GM18498 (cell line): ENCODE results near the gene EYS.

Source experiments
- ATAC-seq: cut with Tn5 transposase; IDR thresholded peaks from one replicate; pipeline ENCODE4 v1.9.1; 2021; ENCODE audit warnings: mild to moderate bottlenecking, moderate library complexity; ENCODE audit not compliant: unreplicated experiment

The EYS gene

DNA sequence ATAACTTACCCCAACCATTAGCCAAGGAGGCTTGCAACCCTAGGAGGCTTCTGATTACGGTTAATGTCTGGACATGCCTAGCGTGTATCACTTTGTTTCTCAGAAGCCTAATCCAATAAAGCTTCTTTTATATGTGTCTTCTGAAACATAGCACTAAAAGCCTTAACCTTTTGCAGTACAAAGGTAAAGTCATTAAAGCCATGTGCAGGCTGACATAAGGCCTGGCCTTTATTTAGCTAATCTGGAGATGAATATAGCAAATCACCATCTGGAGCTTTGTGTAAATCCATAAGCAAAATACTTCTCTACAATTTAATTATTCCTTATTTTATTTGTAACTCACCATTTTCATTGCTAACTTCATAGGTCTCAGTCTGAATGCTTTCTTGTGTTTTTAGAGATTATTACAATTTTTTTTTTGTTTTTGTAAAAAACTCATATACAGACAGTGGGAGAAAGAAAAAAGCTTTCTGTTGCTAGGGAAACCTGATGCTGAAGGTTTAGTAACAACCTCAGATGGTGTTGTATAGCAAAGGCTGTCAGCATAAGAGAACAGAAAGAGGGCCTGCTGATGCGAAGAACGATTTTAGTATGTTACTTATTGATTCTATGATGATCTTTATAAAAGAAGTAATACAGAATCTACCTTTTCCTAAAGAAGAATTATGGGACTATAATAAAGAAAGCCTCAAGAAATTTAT is at the start of gene EYS:
EYS (minus strand) TSS at position 101 of the 701 bp plus-strand sequence. CDS start 211,816 bp downstream, outside the sequence.
- no peak for ATAC-seq

DNA sequence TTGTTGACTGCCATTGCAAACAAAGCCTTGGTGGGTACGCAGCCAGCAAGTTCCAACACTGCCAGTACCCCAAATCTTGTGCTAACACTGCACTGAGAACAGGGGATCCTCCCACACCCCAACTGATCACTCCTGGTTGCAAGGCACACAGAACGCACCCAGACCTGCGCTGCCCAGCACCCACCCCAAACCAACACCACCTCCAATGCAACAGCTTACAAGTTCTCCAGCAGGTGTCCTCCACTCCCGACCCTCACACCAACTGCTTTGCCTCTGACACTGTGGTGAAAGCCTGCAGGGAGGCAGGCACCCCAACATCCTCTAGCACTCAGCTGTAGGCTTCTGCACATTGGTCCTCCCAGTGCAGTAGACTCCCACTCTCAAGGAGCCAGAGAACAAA is 39.3 kb upstream of the EYS start:
- ATAC-seq, result no peak

DNA sequence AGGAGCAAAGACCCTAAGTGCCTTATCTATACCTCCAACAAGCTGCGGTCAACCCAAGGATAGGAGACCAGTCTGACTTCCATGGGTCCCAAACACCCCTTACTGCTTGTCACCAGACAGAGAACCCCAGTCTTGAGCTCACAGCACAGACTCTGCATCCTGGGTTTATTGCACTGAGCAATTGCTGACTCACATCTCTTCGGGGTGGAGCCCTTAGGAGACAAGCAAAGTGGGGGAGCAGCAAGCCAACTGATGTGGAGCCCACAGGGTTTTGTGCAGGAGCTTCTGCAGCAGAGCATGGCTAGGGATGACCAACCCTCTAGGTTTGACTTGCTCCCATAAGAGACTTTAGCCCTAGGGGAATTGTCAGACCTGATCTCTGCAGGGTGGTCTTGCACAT is 38.6 kb upstream of the EYS start:
- ATAC-seq, result no peak

DNA sequence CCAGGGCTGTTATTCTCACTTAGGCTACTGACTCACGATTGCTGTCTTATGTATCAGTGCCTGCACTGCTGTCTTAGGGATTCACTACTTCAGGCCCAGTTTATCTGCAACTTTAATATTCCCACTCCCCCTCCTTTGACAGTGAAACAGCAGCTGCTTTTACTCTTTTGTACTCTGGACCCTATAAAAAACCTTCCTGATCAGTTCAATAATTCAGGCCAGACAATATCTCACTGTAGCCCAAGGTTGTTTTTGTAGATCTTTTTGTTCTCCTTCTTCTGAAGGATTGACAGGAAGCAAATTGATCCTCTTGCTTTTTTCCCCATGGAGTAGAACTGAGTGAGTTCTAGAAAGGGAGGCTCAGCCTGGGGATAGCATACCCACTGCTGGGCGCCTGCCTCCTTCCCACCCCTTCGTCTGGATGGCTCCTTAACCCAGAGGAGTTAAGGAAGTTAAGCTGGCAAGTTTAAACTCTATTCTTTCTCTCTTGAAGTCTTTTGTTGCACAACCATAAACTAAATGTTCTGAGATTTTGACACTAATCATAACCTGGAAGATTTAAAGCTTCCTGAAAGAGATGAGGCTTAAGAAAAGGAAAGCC is 22.0 kb upstream of the EYS start:
- no peak for ATAC-seq

DNA sequence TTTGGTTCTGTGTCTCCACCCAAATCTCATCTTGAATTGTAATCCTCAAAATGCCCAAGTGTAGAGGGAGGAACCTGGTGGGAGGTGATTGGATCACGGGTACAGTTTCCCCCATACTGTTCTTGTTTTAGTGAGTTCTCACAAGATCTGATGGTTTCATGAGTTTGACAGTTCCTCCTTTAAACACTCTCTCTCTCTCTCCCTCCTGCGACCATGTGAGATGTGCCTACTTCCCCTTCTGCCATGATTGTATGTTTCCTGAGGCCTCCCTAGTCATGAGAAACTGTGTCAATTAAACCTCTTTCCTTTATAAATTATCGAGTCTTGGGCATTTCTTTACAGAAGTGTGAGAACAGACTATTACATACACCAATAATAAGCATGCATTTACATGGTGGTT is 12.1 kb upstream of the EYS start:
- ATAC-seq, result no peak

DNA sequence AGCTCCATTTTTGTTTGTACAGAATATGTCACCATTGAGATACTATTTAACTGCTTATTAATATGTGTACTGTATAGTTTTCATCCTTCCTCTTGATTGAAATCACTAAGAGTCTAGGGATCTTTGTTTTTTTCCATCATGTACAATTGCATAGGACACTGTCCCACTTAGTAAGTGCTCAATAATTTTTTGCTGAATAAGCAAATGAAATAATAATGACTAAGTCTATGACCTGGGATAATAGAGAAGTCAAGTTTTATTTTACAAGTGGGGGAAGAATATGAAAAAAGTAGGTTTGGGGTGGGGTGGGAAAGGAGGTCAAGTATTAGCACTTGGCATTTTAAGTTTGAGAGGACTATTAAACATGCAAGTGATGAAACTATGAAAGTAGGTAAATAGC is 4.5 kb upstream of the EYS start:
- no peak for ATAC-seq

DNA sequence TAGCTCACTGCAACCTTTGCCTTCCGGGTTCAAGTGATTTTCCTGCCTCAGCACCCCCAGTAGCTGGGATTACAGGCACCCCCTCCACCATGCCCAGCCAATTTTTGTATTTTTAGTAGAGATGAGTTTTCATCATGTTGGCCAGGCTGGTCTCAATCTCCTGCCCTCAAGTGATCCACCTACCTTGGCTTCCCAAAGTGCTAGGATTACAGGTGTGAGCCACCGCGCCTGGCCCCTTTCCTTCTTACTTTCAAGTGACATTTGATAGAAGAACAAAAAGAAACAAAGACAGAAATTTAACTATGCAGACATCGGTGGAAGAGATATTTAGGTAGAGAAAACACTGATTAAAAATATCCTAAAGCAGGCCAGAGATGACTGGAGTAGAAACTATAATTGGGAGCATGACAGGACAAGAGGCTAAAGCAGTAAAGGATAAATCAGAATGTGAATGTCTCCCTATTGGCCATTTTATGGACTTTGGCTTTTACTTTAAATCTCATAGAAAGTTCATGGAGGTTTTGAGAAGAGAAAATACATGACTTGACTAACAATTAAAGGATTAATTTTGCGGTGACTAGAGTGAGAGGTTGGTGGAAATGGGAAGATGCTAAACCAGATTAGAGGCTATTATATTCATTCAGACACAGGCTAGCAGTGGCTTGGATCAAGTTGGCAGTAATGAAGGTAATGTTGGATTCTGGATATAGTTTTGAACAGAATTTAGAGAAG is 2.2 kb upstream of the EYS start:
- ATAC-seq, result no peak

DNA sequence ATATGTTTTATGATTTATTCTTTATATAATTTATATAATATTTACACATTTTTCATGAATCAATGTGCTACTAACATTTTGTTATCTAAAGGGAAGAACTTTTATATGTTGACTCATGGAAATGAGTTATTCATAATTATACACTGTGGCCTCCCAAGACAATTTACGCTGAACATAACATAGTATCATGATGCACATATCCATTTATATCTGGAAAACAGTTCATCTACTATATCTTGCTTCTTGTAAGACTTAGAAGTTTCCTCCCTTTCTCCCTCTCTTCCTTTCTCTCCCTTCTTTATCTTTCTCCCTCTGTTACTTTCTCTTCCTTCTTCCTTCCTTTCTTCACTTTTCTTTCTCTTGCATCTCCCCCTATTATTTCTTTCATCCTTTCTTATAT is 1.1 kb upstream of the EYS start:
- no peak for ATAC-seq

DNA sequence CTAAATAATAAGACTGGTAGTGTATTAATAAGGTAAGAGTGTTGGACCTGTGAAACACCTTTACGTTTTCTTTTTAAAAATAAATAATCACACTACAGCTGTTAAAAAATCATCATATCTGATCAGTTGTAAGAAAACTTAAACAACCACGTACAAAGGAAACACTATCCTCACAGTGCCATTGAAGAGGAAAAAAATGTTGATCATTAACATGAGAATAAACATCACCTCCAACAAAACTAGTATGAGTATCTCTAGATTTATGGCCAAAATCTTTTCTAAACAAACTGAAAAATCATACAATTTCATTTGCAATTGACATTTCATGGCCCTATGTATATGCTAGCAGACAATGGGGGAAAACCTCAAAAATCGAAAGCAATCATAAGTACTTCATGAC is 590 bp downstream of the EYS start:
- no peak for ATAC-seq

DNA sequence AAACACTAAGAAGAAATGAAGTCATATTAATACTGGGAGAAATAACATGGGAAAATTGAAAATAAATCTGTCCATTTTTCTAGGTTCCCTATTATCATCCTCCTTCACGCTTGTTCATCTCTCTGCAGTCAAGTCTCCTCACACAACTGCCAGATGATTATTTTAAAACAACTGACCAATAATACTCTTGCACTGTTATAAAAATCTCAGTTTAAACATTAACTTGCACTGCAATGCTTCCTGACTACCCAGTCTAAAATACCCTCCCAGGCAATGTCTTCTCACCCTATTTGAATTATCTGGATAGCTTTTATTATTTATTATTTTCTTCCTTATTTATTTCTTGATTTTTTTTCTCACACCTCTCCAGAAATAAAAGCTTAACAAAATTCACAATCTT is 5.7 kb downstream of the EYS start:
- no peak for ATAC-seq

DNA sequence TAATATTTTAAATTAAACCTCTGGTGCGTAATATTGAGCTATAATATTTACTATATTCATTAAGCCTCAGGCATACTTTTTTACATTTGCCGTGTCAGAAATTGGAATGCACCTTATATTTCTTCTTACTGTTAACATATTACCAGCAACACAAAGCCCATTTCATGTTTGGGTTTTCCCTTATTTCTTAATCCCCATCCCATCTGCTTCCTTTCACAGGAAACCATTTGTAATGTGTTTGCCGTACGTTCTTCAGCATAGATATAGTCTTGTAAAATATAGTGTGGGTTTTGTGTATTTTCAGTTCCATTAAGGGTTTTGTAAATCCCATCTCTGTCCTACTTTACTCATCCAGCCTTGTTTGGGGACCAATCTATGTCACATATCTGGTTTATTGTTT is 6.5 kb downstream of the EYS start:
- no peak for ATAC-seq

DNA sequence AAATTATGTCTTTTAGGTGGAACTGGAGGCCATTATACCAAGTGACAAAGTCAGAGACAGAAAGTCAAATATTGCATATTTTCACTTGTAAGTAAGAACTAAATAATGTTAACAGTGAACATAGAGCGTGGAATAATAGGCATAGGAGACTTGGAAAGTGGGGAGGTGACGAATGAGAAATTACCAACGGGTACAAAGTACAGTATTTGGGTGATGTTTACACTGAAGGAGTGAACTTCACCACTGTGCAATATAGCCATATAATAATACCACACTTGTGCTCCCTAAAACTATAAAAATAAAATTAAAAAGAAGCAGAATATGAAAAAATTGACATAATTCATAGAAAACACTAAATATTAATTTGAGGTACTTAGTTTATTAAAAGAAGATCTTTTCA is 14.9 kb downstream of the EYS start:
- ATAC-seq, result no peak

DNA sequence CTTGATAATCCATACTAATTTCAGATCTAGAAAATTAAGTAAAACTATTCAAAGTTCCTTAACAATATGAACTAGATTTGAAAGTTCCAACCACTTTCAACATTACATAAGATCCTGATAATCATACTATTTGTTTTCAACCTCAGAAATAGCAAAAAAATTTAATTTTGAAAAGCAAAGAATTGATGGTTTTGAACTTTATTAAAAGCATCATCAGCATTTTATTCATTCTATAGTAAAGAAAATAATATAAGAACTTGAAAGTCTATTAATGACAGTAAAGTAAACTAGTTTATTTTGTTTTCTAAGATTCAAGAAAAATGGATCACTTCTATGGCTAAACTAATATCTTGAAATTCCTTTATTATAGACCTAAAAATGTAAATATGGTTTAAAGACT is 26.8 kb downstream of the EYS start:
- ATAC-seq, result no peak

DNA sequence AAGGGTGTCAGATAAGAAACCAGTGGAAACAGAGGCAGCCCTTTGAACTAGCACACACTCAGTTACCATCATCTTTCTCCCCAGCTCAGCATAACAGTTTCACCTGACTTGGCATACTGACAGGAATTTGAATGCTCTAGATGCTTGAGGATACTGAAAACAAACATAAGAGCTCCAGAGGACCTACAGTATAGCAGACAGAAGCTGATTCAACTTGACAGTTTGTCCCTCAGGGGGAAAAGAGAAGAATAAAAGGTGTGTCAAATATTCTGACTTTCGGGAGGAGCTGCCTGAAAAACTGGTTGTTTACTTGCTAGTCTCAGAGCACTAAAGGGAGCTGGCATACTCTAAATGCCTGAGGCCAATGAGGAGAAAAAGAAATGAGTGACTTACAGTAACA is 35.1 kb downstream of the EYS start:
- ATAC-seq, result no peak

DNA sequence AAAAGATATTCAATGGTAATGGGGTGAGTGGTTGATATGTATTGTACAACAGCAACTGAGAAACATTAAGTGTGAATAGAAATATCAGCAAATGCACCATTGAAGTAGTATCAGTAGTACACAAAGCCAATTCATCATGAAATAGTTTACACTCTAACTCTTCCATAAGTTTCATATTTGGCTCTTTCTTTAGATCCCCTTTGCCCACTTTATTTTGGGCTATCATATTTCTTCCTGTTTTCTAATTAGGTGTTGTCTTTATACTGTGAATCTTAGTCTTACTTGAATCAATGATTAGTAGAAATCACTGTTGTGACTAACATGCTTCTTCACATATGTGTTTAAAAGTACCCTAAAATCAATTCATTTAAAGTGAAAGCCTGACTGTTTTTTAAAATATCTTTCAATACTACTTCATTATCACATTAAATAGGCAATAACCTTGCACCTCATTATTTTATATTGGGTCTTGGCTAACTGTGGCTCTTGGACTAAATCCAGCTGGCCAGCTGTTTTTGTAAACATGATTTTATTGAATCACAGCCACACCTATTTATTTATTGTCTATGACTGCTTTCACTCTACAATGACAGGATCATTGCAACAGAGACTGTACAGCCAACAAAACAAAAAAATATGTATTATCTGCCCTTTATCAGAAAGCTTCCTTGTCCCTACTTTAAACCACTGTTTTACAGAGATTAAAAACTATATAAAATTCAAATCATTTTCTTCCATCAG is 38.9 kb downstream of the EYS start:
- no peak for ATAC-seq

DNA sequence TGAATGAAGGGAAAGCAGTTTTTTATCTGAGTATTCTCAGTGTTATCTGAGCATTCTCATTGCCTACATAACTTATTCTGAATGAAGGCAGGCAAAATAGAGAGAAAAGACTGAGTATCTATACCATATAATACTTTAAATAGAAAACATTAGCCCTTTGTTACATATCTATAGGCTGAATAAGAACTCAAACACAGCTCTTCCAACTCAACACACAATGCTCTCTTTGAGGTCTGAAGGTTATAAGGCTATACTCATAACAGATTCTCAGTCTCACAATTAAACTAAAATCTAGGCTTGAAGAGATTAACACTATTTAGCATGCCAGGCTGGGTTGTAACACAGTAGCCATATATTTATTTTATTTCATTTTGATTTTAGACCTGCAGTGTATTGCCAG is 56.9 kb downstream of the EYS start:
- no peak for ATAC-seq

DNA sequence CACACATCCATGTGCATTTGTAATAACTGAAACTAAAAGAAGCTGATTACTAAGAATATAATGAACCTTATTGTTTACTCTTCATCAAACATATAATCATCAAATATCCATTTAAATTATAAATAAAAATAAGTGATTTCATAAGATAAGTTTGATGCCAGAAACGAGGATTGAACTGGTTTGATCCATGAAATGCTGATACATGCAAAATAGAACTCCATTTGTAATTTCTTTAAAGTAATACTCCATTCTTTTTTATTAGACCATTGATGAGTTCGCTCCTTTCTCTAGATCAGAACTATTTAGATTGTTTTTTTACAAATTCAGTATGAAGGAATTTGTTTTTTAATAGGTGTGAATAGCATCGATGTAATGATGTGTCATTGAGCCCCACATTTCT is 57.6 kb downstream of the EYS start:
- no peak for ATAC-seq

DNA sequence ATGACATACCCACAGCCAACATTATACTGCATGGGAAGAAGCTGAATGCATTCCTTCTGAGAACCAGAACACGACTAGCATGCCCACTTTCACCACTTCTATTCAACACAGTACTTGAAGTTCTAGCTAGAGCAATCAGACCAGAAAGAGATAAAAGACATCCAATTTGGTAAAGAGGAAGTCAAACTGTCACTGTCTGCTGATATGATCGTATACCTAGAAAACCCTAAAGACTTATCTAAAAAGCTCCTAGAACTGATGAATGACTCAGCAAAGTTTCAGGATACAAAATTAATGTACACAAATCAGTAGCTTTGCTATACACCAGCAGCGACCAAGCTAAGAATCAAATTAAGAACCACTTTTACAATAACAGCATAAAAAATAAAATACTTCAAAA is 60.5 kb downstream of the EYS start:
- no peak for ATAC-seq

DNA sequence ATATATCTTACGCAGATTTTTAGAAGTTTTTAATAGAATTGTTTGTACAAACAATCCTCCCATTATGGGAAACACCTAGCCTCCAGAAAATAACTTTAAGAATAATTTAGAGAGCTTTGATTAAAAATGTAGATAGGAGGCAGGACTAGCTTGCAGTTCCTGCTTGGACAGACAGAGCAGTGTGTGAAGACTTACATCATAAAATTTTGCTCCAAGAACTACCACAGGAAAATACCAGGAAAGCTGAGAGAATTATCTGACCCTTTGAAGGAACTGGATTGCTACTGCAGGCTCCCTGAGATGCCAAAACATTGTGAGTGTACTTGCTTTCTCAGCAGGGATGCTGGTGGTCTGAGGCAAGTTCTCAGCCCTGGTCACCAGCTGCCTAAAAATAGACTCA is 64.2 kb downstream of the EYS start:
- no peak for ATAC-seq

DNA sequence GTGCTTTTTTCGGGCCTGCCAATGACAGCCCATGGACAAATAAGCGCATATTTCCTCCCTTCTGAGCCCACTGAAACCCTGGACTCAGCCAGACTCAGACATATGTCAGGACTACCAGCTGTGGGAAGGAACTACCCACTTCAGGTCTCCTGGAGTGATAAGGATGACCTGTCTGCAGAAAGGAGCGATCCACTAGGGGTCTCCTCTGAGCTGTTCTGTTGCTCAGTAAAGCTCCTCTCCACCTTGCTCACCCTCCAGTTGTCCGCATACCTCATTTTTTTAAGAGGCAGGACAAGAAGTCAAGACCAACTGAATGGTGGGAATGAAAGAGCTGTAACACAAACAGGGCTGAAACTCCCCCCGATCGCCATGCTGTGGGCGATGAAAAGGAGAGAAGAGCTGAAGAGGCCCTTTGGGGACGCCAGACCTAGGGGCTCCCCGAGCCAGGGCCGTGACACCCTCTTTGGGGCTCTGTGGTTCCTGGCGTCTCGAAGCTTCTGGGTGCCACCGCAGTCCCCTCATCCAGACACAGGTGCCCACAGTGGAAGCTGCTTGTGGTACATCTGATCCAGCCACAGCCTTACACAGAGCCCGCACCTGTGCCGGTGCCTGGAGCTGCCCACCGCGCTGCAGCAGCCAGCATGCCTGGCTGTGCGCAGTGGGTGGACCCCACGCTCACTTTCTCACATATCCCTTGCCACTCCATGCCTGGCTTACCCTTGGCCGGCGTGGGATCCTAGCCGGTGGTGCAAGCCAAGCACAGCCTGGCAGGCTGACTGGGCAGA is 68.8 kb downstream of the EYS start:
- ATAC-seq, result no peak
